Transverse colon (tissue), 4 donors: ENCODE data around the gene TREML2. TPM values are rescaled to one million over a fixed set of nuclear protein-coding genes. Genes with fewer than 3 reads are reported as not detected.

Experiments
- DNase-seq: peaks from one replicate; pipeline ENCODE4 v3.0.0-alpha.2; 2019
- H3K27ac ChIP-seq, 4 donors: fragments of 200-600 bp; sonication (generic); 2 replicates each; pipeline ENCODE4 v1.5.1; 2016 to 2018; ENCODE audit warnings: inconsistent platforms in 4 of 4
- H3K27me3 ChIP-seq: fragments of 200-600 bp; sonication (generic); 2 replicates; pipeline ENCODE4 v1.5.1; 2017; ENCODE audit warnings: inconsistent platforms
- H3K36me3 ChIP-seq, 4 donors: fragments of 200-600 bp; sonication (generic); 2 replicates each; pipeline ENCODE4 v1.5.1; 2017 to 2019; ENCODE audit warnings: inconsistent platforms in 4 of 4
- H3K4me1 ChIP-seq, 4 donors: fragments of 200-600 bp; sonication (generic); 2 replicates each; pipeline ENCODE4 v1.5.1; 2017 to 2020; ENCODE audit warnings: inconsistent platforms in 4 of 4
- H3K4me3 ChIP-seq, 4 donors: fragments of 200-600 bp; sonication (generic); 1 replicate in 1 of 4; 2 replicates in 3 of 4; pipeline versions ENCODE4 v1.5.1 to v1.6.1; 2017 to 2019; ENCODE audit warnings: inconsistent platforms in 4 of 4
- H3K9me3 ChIP-seq, 2 donors: fragments of 200-600 bp; sonication (generic); 2 replicates each; pipeline ENCODE4 v1.5.1; 2017 to 2019; ENCODE audit warnings: inconsistent platforms in 2 of 2
- CTCF ChIP-seq, 5 experiments: fragments of 200-600 bp in 3 of 5; fragments of 450-650 bp in 2 of 5; sonication (generic) in 3 of 5; IDR thresholded peaks; 1 replicate in 2 of 5; 2 replicates in 3 of 5; pipeline ENCODE4 v1.5.1; 2016 to 2017; ENCODE audit warnings: antibody characterized with exemption in 5 of 5, inconsistent platforms in 3 of 5, mild to moderate bottlenecking in 2 of 5, moderate library complexity in 1 of 5
- EP300 ChIP-seq: sonication (generic); formaldehyde crosslinking; IDR thresholded peaks from one replicate; pipeline ENCODE4 v1.6.1; 2017; ENCODE audit warnings: antibody characterized with exemption, low read depth
- POLR2A ChIP-seq: fragments of 450-650 bp; IDR thresholded peaks from one replicate; pipeline ENCODE4 v1.6.1; 2016; ENCODE audit warnings: antibody characterized with exemption, mild to moderate bottlenecking, moderate library complexity
- POLR2AphosphoS5 ChIP-seq, 3 donors: sonication (generic); formaldehyde crosslinking; IDR thresholded peaks; one replicate each; pipeline ENCODE4 v1.6.1; 2016; ENCODE audit warnings: antibody characterized with exemption in 3 of 3
- WGBS, 2 donors: methylation state at CpG; one replicate each; pipeline ENCODE4 v1.1.5; 2018; ENCODE audit warnings: low coverage in 1 of 2; 5-methylcytosine and 5-hydroxymethylcytosine counted together
- in situ Hi-C, 4 donors: fragments of 200-750 bp; cut with MboI; loops; one replicate each; pipeline versions ENCODE4 v1.15.0 to v1.15.1; 2017; ENCODE audit warnings: low sequenced_read_pairs in 3 of 4, low pct_ligation_motif_present in 1 of 4, low pct_unique_long_range_greater_than_20kb in 1 of 4
- intact Hi-C: fragments of 100-400 bp; cut with DNase I; formaldehyde crosslinking; loops from one replicate; pipeline ENCODE4 v1.15.1; 2023; ENCODE audit warnings: low total_unique reads
- total RNA-seq, 4 donors: library from RNA; depleted of rRNA; stranded (reverse); fragments of >200 nt; gene quantifications; one replicate each; pipeline ENCODE4 v1.1.0, GENCODE V29; 2016

The TREML2 gene
- total RNA-seq, 4 donors from 2014 or later, result 0.14 to 0.64 TPM; not detected in 2

- no peaks in the 10 kb centered on the region for H3K36me3 ChIP-seq
- 48 to 52% methylated on average over 3 of the region's 3 CpGs for WGBS, 2 donors
- no peak overlapping the region for H3K27ac ChIP-seq
- peaks cover 23% of the 10 kb centered on the region for H3K27me3 ChIP-seq
- H3K9me3 ChIP-seq, result no peaks in the 10 kb centered on the region
- intact Hi-C loops, result no loop called here
- no peak for DNase-seq
- no peak overlapping the region for H3K4me3 ChIP-seq
- no peaks in the 10 kb centered on the region for H3K4me1 ChIP-seq
- in situ Hi-C loops, result no loop called here
- TF ChIP-seq POLR2A (no peak), EP300 (no peak), CTCF (IDR thresholded peaks at IDR 0.05) (no peak), POLR2AphosphoS5 (IDR thresholded peaks at IDR 0.05) (no peak)
These were observed 25.8 kb upstream of the TREML2 start for GRCh38 chr6:41226752-41227151.

- H3K4me1 ChIP-seq, result no peaks in the 10 kb centered on the region
- H3K36me3 ChIP-seq, result no peaks in the 10 kb centered on the region
- H3K4me3 ChIP-seq, result no peak overlapping the region
- in situ Hi-C loops, result no loop called here
- peaks cover 23% of the 10 kb centered on the region for H3K27me3 ChIP-seq
- no peak for DNase-seq
- peaks cover 0 to 2% of the 10 kb centered on the region in 2 donors for H3K9me3 ChIP-seq
- TF ChIP-seq POLR2A, result no peak
- TF ChIP-seq EP300, result no peak
- TF ChIP-seq POLR2AphosphoS5 (IDR thresholded peaks at IDR 0.05), result no peak
- TF ChIP-seq CTCF (IDR thresholded peaks at IDR 0.05), result no peak
- intact Hi-C loops, result no loop called here
- H3K27ac ChIP-seq, result no peak overlapping the region
- 69% methylated on average over 1 of the region's 1 CpG; no CpG with 5 or more reads in 1 of the 2 donors for WGBS, 2 donors
These were observed 23.9 kb upstream of the TREML2 start for GRCh38 chr6:41224800-41225199.

GRCh38 chr6:41222513-41222912, 21.6 kb upstream of the TREML2 start:
- TF ChIP-seq CTCF (IDR thresholded peaks at IDR 0.05), result no peak
- no peak for TF ChIP-seq EP300
- TF ChIP-seq POLR2A, result no peak
- TF ChIP-seq POLR2AphosphoS5 (IDR thresholded peaks at IDR 0.05), result no peak
- H3K9me3 ChIP-seq, result peaks cover 0 to 4% of the 10 kb centered on the region in 2 donors
- no peak overlapping the region for H3K4me3 ChIP-seq
- in situ Hi-C loops (no loop called here), intact Hi-C loops (no loop called here)
- WGBS, 2 donors, result 96% methylated on average over 4 of the region's 5 CpGs; no CpG with 5 or more reads in 1 of the 2 donors
- peaks cover 18% of the 10 kb centered on the region for H3K27me3 ChIP-seq
- no peaks in the 10 kb centered on the region for H3K36me3 ChIP-seq
- H3K27ac ChIP-seq, result no peak overlapping the region
- no peak for DNase-seq
- no peaks in the 10 kb centered on the region for H3K4me1 ChIP-seq

GRCh38 chr6:41222045-41222444, 21.1 kb upstream of the TREML2 start:
- DNase-seq, result no peak
- 47 to 75% methylated on average over 3 to 4 of the region's 4 CpGs for WGBS, 2 donors
- in situ Hi-C loops, result no loop called here
- TF ChIP-seq POLR2A, result no peak
- no peak for TF ChIP-seq EP300
- no peak for TF ChIP-seq CTCF (IDR thresholded peaks at IDR 0.05)
- TF ChIP-seq POLR2AphosphoS5 (IDR thresholded peaks at IDR 0.05), result no peak
- no peaks in the 10 kb centered on the region for H3K36me3 ChIP-seq
- H3K4me3 ChIP-seq, result no peak overlapping the region
- H3K27me3 ChIP-seq, result peaks cover 15% of the 10 kb centered on the region
- no peak overlapping the region for H3K27ac ChIP-seq
- intact Hi-C loops, result no loop called here
- peaks cover 0 to 4% of the 10 kb centered on the region in 2 donors for H3K9me3 ChIP-seq
- H3K4me1 ChIP-seq, result no peaks in the 10 kb centered on the region
